HG03432 (cell line): ENCODE results near the gene PSME4.
"Not testable (repeated sequence)": the region's sequence is repeated elsewhere in the genome, so short reads cannot be mapped to it uniquely, and the experiment has no call there.

Experiments used
- ATAC-seq: cut with Tn5 transposase; IDR thresholded peaks from one replicate; pipeline ENCODE4 v1.9.1; 2021; ENCODE audit warnings: mild to moderate bottlenecking, moderate library complexity; ENCODE audit not compliant: unreplicated experiment

PSME4 gene

GRCh38 chr2:53851052-53851757, 119.6 kb downstream of the PSME4 start:
- ATAC-seq, result not testable (repeated sequence)

GRCh38 chr2:53848062-53848461, 122.7 kb downstream of the PSME4 start:
- ATAC-seq, result no peak

GRCh38 chr2:53843595-53843994, 127.2 kb downstream of the PSME4 start:
- ATAC-seq, result no peak

- no peak for ATAC-seq
Measured at GRCh38 chr2:53842891-53843290, 127.9 kb downstream of the PSME4 start.

DNA sequence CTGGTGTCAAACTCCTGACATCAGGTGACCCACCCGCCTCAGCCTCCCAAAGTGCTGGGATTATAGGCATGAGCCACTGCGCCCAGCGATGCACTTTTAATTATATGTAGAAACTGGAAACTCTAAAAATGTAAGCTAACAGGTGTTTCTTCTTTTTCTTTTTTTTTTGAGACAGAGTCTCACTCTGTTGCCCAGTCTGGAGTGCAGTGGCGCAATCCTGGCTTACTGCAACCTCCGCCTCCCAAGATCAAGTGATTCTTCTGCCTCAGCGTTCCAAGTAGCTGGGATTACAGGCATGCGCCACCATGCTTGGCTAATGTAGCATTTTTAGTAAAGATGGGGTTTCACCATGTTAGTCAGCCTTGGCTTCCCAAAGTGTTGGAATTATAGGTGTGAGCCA, 129.1 kb downstream of the PSME4 start:
- not testable (repeated sequence) for ATAC-seq

DNA sequence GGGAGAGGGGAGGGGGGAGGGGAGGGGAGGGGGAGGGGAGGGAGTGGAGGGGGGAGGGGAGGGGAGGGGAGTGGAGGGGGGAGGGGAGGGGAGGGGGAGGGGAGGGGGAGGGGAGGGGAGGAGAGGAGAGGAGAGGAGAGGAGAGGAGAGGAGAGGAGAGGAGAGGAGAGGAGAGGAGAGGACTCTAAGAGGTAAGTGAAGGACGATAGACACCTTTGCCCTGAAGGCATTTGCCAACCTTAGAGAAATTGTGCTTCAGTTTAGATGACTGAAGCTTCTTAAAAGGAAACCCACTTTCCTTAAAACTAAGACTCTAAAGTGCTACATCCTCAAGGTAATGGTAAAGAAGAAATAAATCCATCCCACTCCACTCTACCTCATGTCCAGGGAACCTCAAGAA, 130.2 kb downstream of the PSME4 start:
- no peak for ATAC-seq

- not testable (repeated sequence) for ATAC-seq
Measured at GRCh38 chr2:53829980-53830290, 140.9 kb downstream of the PSME4 start.

DNA sequence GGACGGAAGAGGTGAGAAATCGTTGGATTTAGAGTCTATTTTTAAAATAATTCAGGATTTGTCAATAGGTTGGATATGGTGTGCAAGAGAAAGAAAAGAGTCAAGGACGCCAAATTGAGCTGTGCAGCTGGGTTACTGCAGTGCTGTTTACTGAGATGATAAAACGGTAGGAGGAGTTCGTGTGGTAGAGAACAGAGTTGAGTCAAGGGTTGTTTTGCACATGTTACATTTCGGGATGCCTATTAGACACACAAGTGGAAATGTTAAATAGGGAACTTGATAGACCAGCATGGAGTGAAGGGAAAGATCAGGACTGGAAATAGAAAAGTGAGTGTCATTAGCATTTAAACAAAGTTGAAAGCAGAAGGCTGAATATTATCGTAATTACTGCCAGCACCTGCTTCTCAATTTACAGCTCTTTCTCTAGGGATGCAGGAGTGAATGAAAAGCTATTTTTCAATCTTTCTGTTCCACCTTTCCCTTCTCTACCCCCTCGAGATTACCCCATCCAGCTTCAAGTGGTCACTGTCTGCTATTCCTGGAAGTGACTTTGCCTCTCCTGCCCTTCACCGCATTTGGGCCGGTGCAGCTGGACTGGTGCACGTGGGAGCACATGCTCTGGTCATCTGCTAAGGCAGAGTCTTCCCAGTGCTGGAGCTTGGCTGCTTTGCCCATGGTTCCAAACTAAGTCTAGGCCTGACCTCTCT, 141.4 kb downstream of the PSME4 start:
- ATAC-seq, result no peak

- no peak for ATAC-seq
Measured at GRCh38 chr2:53828331-53828730, 142.5 kb downstream of the PSME4 start.

DNA sequence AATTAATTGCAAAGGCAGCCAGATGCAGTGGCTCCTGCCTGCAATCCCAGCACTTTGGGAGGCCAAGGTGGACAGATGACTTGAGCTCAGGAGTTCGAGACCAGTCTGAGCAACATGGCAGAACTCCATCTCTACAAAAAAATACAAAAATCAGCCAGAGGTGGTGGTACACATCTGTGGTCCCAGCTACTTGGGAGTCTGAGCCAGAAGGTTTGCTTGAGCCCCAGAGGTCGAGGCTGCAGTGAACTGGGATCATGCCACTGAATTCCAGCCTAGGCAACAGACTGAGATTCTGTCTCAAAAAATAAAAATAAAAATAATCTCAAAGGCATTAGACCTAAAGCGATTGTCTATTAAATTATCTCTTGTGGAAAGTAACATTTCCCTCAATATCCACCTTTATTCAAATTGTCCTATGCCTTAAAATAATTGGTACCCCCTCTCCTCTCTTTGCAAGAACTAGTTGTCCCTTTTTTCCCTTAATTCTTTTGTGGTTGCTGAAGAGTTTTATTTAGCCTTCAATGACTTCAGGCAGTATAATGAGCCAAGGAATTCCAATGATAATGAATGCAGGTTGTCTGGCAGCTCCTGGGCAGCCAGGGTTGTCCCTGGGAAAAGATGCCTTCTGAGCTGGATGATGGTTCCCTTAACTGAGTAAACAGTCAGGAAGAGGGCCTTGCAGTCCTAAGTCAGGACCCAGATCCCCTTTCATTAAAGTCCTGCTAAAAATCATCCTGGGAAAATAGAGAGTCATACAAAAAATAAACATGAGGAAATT, 143.2 kb downstream of the PSME4 start:
- no peak for ATAC-seq

DNA sequence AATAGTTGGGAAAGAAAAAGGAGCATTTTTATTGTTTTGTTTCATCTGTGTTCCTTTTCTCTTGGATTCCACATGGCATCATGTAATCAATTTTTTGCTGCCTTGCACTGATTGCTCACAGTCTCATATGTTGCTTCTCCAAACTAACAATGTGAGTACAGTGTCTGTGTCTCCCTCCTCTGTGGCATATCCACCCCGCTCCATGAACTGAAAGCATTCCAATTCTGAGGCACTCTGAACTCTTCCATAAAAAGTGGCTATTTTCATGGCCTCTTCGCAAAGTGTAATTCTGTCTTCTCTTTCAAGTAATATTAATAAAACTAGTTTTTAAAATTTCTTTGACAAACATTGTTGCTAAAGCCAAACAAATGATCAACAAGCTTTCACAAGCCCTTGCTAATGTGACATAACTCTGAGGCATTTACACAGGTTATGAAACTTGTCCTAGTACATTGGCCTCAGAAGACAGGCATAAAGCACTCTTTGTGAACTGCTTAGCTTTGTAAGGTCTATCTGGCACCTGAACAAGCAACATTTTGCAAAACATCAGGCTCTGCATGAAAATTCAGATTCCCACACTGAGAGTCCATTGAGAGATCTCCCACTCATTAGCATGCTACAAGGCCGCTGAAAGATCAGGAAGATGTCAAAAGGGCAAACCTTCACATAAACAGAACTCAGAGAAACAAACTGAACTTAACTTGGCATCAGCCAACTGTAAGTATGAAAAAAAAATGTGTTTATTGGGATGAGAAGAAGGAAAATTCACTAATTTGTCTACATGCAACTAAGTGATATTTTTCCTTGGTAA, 144.0 kb downstream of the PSME4 start:
- no peak for ATAC-seq

- ATAC-seq, result no peak
Measured at GRCh38 chr2:53826030-53826410, 144.8 kb downstream of the PSME4 start.

DNA sequence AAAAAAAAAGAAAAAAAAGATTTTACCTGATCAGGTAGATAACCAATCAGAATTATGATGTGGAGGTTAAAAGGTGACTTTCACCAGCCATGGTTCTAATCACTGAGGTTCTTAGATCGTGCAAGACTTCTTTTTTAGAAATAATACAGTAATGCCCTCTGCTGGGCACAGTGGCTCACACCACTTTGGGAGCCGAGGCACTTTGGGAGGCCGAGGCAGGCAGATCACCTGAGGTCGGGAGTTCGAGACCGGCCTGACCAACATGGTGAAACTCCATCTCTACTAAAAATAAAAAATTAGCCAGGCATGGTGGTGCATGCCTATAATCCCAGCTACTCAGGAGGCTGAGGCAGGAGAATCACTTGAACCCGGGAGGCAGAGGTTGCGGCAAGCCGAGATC, 147.2 kb downstream of the PSME4 start:
- peak; percentile 56 for ATAC-seq

DNA sequence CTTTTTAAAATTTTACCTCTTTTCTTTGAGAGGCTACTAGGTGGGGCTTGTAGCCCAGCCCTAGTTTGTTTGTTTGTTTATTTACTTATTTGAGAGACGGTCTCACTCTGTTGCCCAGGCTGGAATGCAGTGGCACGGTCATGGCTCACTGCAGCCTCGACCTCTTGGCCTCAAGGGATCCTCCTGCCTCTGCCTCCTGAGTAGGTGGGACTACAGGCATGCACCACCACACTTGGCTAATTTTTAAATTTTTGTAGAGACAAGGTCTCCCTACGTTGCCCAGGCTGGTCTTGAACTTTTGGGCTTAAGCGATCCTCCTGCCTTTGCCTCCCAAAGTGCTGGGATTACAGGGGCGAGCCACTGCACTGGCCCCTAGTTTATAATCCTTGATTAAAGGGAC, 149.0 kb downstream of the PSME4 start:
- no peak for ATAC-seq

DNA sequence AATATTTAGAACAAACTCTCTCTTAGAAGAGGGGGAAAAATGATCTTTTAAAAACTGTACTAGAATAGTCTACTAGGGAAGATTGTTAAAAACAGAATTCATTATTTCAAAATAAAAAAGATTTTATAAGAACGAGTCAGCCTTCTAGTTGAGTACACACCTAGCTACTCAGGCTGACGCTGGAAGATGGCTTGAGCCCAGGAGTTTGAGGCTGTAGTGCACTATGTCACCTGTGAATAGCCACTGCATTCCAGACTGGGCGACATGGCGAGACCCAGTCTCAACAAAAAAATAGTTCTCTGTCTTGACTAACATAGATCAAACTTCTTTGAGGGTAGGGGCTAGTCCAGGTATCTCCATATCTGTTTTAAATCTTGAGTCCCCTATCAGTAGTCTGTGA, 150.1 kb downstream of the PSME4 start:
- no peak for ATAC-seq

DNA sequence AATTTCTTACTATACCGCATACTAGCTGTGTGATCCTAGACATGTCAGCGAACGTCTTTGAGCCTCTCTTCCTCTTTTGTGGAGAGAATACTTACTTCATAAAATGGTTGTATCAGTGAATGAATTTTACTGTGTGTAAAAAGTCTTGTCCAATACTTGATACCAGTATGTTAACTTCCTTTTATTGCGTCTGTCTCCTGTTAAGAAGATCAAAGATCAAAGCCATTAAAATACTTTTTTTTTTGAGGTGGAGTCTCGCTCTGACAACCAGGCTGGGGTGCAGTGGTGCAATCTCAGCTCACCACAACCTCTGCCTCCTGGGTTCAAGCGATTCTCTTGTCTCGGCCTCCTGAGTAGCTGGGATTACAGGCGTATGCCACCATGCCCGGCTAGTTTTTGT, 150.7 kb downstream of the PSME4 start:
- no peak for ATAC-seq

GRCh38 chr2:53819634-53820033, 151.2 kb downstream of the PSME4 start:
- ATAC-seq, result no peak

- ATAC-seq, result no peak
Measured at GRCh38 chr2:53818854-53819435, 151.8 kb downstream of the PSME4 start.
